Stimulated activated CD8-positive, alpha-beta memory T cell treated with anti-CD3 and anti-CD28 coated beads, Interleukin-7, amount 100 ng/mL, for 4 hours (primary cell): Measurements from ENCODE around the gene ITGA3.
A peak's percentile ranks its signal among the peaks of the same experiment; 100 is the strongest.

Source experiments
- DNase-seq, 2 donors: peaks; one replicate each; pipeline ENCODE4 v3.0.0-alpha.2; 2020; ENCODE audit warnings: low read depth in 2 of 2

Gene ITGA3

GRCh38 chr17:50055426-50056216 lies at the start of gene ITGA3:
ITGA3 (plus strand) TSS chr17:50056110; CDS start chr17:50056440, 330 bp downstream.
- peak; percentile 33 to 50 for DNase-seq

GRCh38 chr17:50009282-50009681 lies 46.6 kb upstream of the ITGA3 start:
- DNase-seq, result no peak

- DNase-seq, result no peak
These were observed 42.8 kb upstream of the ITGA3 start for GRCh38 chr17:50013079-50013478.

GRCh38 chr17:50014471-50015088 lies 41.3 kb upstream of the ITGA3 start:
- no peak for DNase-seq

- DNase-seq, result no peak
These were observed 40.8 kb upstream of the ITGA3 start for GRCh38 chr17:50015146-50015545.

GRCh38 chr17:50018909-50019308 lies 37.0 kb upstream of the ITGA3 start:
- no peak for DNase-seq

GRCh38 chr17:50020841-50021599 lies 34.9 kb upstream of the ITGA3 start:
- DNase-seq, result no peak

GRCh38 chr17:50021681-50022370 lies 34.1 kb upstream of the ITGA3 start:
- no peak for DNase-seq

GRCh38 chr17:50022463-50023130 lies 33.3 kb upstream of the ITGA3 start:
- no peak for DNase-seq

- DNase-seq, result no peak
These were observed 32.4 kb upstream of the ITGA3 start for GRCh38 chr17:50023520-50023919.

GRCh38 chr17:50024808-50025207 lies 31.1 kb upstream of the ITGA3 start:
- no peak for DNase-seq

- DNase-seq, result no peak
These were observed 29.7 kb upstream of the ITGA3 start for GRCh38 chr17:50026046-50026675.

GRCh38 chr17:50026837-50027171 lies 29.1 kb upstream of the ITGA3 start:
- DNase-seq, result peak; percentile 51 to 59

- DNase-seq, result no peak
These were observed 28.6 kb upstream of the ITGA3 start for GRCh38 chr17:50027172-50027880.

GRCh38 chr17:50027881-50028735 lies 27.8 kb upstream of the ITGA3 start:
- DNase-seq, result no peak

- no peak for DNase-seq
These were observed 27.2 kb upstream of the ITGA3 start for GRCh38 chr17:50028736-50029120.

GRCh38 chr17:50029185-50029584 lies 26.7 kb upstream of the ITGA3 start:
- DNase-seq, result no peak

- DNase-seq, result no peak
These were observed 22.6 kb upstream of the ITGA3 start for GRCh38 chr17:50033316-50033715.
